ENCODE data around the gene CAPRIN1. TPM values are rescaled to one million over a fixed set of nuclear protein-coding genes. Genes with fewer than 3 reads are reported as not detected.

The CAPRIN1 gene
- total and polyA plus RNA-seq, 2 of the 8 experiments (the other 6 are each of a cell fraction or from before 2014, with no cell fraction given): 221 to 317 TPM

DNA sequence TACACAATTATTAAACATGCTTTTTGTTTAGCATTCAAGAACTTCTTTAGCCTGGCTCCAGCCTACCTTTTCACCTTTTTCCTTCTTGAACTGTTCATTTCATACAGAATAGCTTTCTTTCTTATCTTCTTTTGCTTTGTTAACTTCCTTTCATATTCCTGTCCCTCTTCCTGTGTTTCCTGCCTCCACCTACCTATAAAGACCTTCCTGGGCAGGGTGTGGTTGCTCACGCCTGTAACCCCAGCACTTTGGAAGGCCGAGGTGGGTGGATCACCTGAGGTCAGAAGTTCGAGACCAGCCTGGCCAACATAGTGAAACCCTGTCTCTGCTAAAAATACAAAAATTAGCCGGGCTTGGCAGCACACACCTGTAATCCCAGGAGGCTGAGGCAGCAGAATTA is 22.9 kb downstream of the CAPRIN1 start:
- H2BK20ac ChIP-seq (ENCODE audit: low read length): no peak overlapping the region
- no peak overlapping the region for H3K27ac ChIP-seq (ENCODE audit: low read depth, low read length)
- POLR2A ChIA-PET (ENCODE audit: partially characterized antibody): interaction anchor here (1.1 to 16.5 kb wide), 3 partner anchors 14 to 21 kb away, joined by 3 to 176 read pairs (median 3); partner anchors contain the start of gene CAPRIN1
- no peak overlapping the region for H3K4me3 ChIP-seq (ENCODE audit: extremely low read depth in 1 of 4, insufficient read depth in 2 of 4, low read depth in 3 of 4, low read length in 4 of 4)
- H2BK5ac ChIP-seq (ENCODE audit: low read depth, low read length): no peak overlapping the region
- H3K9me3 ChIP-seq (ENCODE audit: insufficient read depth in 2 of 2, low read depth in 1 of 2, low read length in 1 of 2): no peaks in the 10 kb centered on the region
- CTCF ChIA-PET (ENCODE audit: partially characterized antibody): interaction anchor here (0.6 to 1.8 kb wide), 3 partner anchors 9 to 12 kb away, joined by 4 to 6 read pairs (median 5); no protein-coding TSS in a partner anchor
- H3K14ac ChIP-seq (ENCODE audit: insufficient read length): no peak overlapping the region
- H4K5ac ChIP-seq (ENCODE audit: insufficient read length, low read depth, low read length): no peak overlapping the region
- DNase-seq (ENCODE audit: low read depth in 1 of 2, low spot score in 2 of 2): no peak
- H3K4me2 ChIP-seq (ENCODE audit: insufficient read depth in 1 of 2, low read depth in 2 of 2, low read length in 2 of 2): no peak overlapping the region
- H4K20me1 ChIP-seq (replicated peaks in 1 of 2; ENCODE audit: control insufficient read depth in 1 of 2, insufficient read depth in 2 of 2, low read length in 2 of 2): peaks cover 2 to 17% of the 10 kb centered on the region in 2 experiments
- no peak for FAIRE-seq
- no peak overlapping the region for H3K9ac ChIP-seq (replicated peaks in 1 of 4; ENCODE audit: extremely low read depth in 1 of 4, low read depth in 3 of 4, low read length in 3 of 4)
- no peak overlapping the region for H2BK12ac ChIP-seq (ENCODE audit: low read depth, low read length)
- H3K36me3 ChIP-seq (ENCODE audit: control insufficient read depth in 2 of 4, insufficient read depth in 4 of 4, low read length in 3 of 4): peaks cover 36 to 79% (median 68%) of the 10 kb centered on the region in 4 experiments
- no peak overlapping the region for H2AK5ac ChIP-seq (ENCODE audit: low read depth, low read length)
- H3K79me2 ChIP-seq (ENCODE audit: control insufficient read depth in 1 of 2, insufficient read depth in 2 of 2, low read length in 2 of 2): peaks cover 6 to 90% of the 10 kb centered on the region in 2 experiments; a peak in 3 of 4 replicates
- no peaks in the 10 kb centered on the region for H3K79me1 ChIP-seq (ENCODE audit: low read depth, low read length)
- H3K27me3 ChIP-seq (replicated peaks in 1 of 4; ENCODE audit: control insufficient read depth in 3 of 4, extremely low read depth in 1 of 4, insufficient read depth in 3 of 4, low read length in 3 of 4): no peaks in the 10 kb centered on the region
- H3K23me2 ChIP-seq (ENCODE audit: low read depth, low read length): no peaks in the 10 kb centered on the region
- no peak overlapping the region for H2BK120ac ChIP-seq (replicated peaks; ENCODE audit: low read depth, low read length)
- H3K23ac ChIP-seq (ENCODE audit: insufficient read length): no peak overlapping the region
- H3K18ac ChIP-seq (ENCODE audit: extremely low read depth, low read length): no peak overlapping the region
- no peak overlapping the region for H2BK15ac ChIP-seq (ENCODE audit: low read length)
- no peak overlapping the region for H4K91ac ChIP-seq (replicated peaks; ENCODE audit: insufficient read length, low read length)
- H3K4me1 ChIP-seq (replicated peaks in 1 of 4; ENCODE audit: control insufficient read depth in 3 of 4, insufficient read depth in 4 of 4, low read length in 3 of 4): no peaks in the 10 kb centered on the region
- no peak overlapping the region for H4K8ac ChIP-seq (ENCODE audit: extremely low read depth, insufficient read depth, low read length)
- H2AFZ ChIP-seq (ENCODE audit: low read length): no peak overlapping the region
- WGBS, 2 experiments (ENCODE audit: extremely low coverage in 1 of 2, insufficient coverage in 1 of 2, insufficient read length in 1 of 2, insufficient replicate concordance in 2 of 2, low coverage in 1 of 2, low lambda C conversion rate in 2 of 2, missing lambda C conversion rate in 1 of 2): 96% methylated on average over 4 of the region's 4 CpGs; no CpG with 5 or more reads in 1 of the 2 experiments
- no peak overlapping the region for H3K4ac ChIP-seq (replicated peaks; ENCODE audit: insufficient read length, low read depth, low read length)
- H3K56ac ChIP-seq (replicated peaks; ENCODE audit: insufficient read length, low read depth, low read length): no peak overlapping the region
- no peak for TF ChIP-seq EP300 (IDR thresholded peaks at IDR 0.05; ENCODE audit: borderline replicate concordance in 1 of 2, low read depth in 2 of 2, low read length in 2 of 2)
- no peak for TF ChIP-seq TCF12 (IDR thresholded peaks at IDR 0.05; ENCODE audit: low read depth, low read length)
- TF ChIP-seq MAX (IDR thresholded peaks at IDR 0.05): no peak
- no peak for TF ChIP-seq SUZ12 (IDR thresholded peaks at IDR 0.05; ENCODE audit: low read length)
- TF ChIP-seq RBBP5 (IDR thresholded peaks at IDR 0.05; ENCODE audit: borderline replicate concordance, low read depth, low read length): no peak
- TF ChIP-seq PHF8 (conservative IDR thresholded peaks at IDR 0.05; ENCODE audit: low read depth, low read length): no peak
- no peak for TF ChIP-seq KDM1A (IDR thresholded peaks at IDR 0.05; ENCODE audit: borderline replicate concordance, low read length)
- no peak for TF ChIP-seq CBX8 (IDR thresholded peaks at IDR 0.05; ENCODE audit: borderline replicate concordance, low read depth, low read length)
- no peak for TF ChIP-seq ASH2L (IDR thresholded peaks at IDR 0.05; ENCODE audit: low read length)
- no peak for TF ChIP-seq YY1 (IDR thresholded peaks at IDR 0.05; ENCODE audit: low read depth, low read length)
- no peak for TF ChIP-seq CHD1 (IDR thresholded peaks at IDR 0.05; ENCODE audit: low read depth, low read length)
- no peak for TF ChIP-seq TEAD4 (IDR thresholded peaks at IDR 0.05; ENCODE audit: low read depth, low read length)
- no peak for TF ChIP-seq BRCA1 (IDR thresholded peaks at IDR 0.05; ENCODE audit: low read depth, low read length)
- TF ChIP-seq GABPA (IDR thresholded peaks at IDR 0.05; ENCODE audit: borderline replicate concordance, insufficient read depth, low read length): no peak
